WTC11 (cell line): Measurements from ENCODE around the gene CMC2. TPM values are rescaled to one million over a fixed set of nuclear protein-coding genes. Genes with fewer than 3 reads are reported as not detected.

ENCODE experiments used
- ATAC-seq: fragments of 200-7000 bp; cut with Tn5 transposase; 2 replicates; pipeline ENCODE4 v1.10.0; 2021; ENCODE audit warnings: mild to moderate bottlenecking, moderate library complexity
- CTCF ChIA-PET: fragments of 300-600 bp; sonication (Branson Sonifier 250); formaldehyde crosslinking; loops from one replicate; lab custom pipeline; 2021; ENCODE audit warnings: antibody characterized with exemption; lab: Charles Lee
- POLR2A ChIA-PET: fragments of 350-600 bp; sonication (Branson Sonifier 250); formaldehyde crosslinking; loops from one replicate; lab custom pipeline; 2021; ENCODE audit warnings: antibody characterized with exemption; lab: Charles Lee
- DNase-seq: peaks from one replicate; pipeline ENCODE4 v3.0.0; 2021; ENCODE audit warnings: low spot score
- H3K27ac Mint-ChIP-seq: 2 replicates; pipeline ENCODE4 v1.8.0; 2021; ENCODE audit warnings: mixed read lengths
- H3K27me3 Mint-ChIP-seq: 2 replicates; pipeline ENCODE4 v1.8.0; 2021; ENCODE audit warnings: low read depth, mild to moderate bottlenecking, moderate library complexity, mixed read lengths
- H3K36me3 Mint-ChIP-seq: 2 replicates; pipeline ENCODE4 v1.8.0; 2021; ENCODE audit warnings: mixed read lengths
- H3K4me1 Mint-ChIP-seq: 2 replicates; pipeline ENCODE4 v1.8.0; 2022; ENCODE audit warnings: mixed read lengths
- H3K4me3 Mint-ChIP-seq: 2 replicates; pipeline ENCODE4 v1.8.0; 2021; ENCODE audit warnings: mild to moderate bottlenecking, moderate library complexity, mixed read lengths
- H3K9me3 Mint-ChIP-seq: 2 replicates; pipeline ENCODE4 v1.8.0; 2021; ENCODE audit warnings: mixed read lengths
- ARID4B ChIP-seq: sonication (generic); formaldehyde crosslinking; IDR thresholded peaks from 2 replicates; pipeline ENCODE4 v1.8.0; 2023; ENCODE audit warnings: missing genetic modification reagents, mild to moderate bottlenecking, borderline replicate concordance
- ATF6 ChIP-seq: sonication (generic); formaldehyde crosslinking; IDR thresholded peaks from 2 replicates; pipeline ENCODE4 v1.8.1; 2023; ENCODE audit warnings: mild to moderate bottlenecking, missing genetic modification reagents
- CBFB ChIP-seq: sonication (generic); formaldehyde crosslinking; IDR thresholded peaks from 2 replicates; pipeline ENCODE4 v1.8.1; 2022; ENCODE audit warnings: mild to moderate bottlenecking, low read depth, missing genetic modification reagents
- ELF4 ChIP-seq: sonication (generic); formaldehyde crosslinking; IDR thresholded peaks from 2 replicates; pipeline ENCODE4 v1.8.1; 2022; ENCODE audit warnings: low read depth, mild to moderate bottlenecking, moderate library complexity, missing genetic modification reagents
- FOXP1 ChIP-seq: sonication (generic); formaldehyde crosslinking; IDR thresholded peaks from 2 replicates; pipeline ENCODE4 v1.8.0; 2022; ENCODE audit warnings: missing genetic modification reagents, mild to moderate bottlenecking, moderate library complexity, borderline replicate concordance
- GABPB1 ChIP-seq: sonication (generic); formaldehyde crosslinking; IDR thresholded peaks from 2 replicates; pipeline ENCODE4 v1.8.1; 2023; ENCODE audit warnings: mild to moderate bottlenecking, missing genetic modification reagents
- GTF2I ChIP-seq: fragments of 250-450 bp; sonication (Bioruptor Pico); conservative IDR thresholded peaks from 2 replicates; pipeline ENCODE4 v1.4.0; 2021; ENCODE audit warnings: mild to moderate bottlenecking
- HMGA2 ChIP-seq: fragments of 250-450 bp; sonication (Bioruptor Pico); IDR thresholded peaks from 2 replicates; pipeline ENCODE4 v1.4.0; 2021; ENCODE audit warnings: mild to moderate bottlenecking, moderate library complexity
- IRF2 ChIP-seq: sonication (generic); formaldehyde crosslinking; IDR thresholded peaks from 2 replicates; pipeline ENCODE4 v1.8.0; 2022; ENCODE audit warnings: low read depth, missing genetic modification reagents, borderline replicate concordance
- MYBL2 ChIP-seq: sonication (generic); formaldehyde crosslinking; IDR thresholded peaks from 2 replicates; pipeline ENCODE4 v1.8.1; 2023; ENCODE audit warnings: mild to moderate bottlenecking, moderate library complexity, missing genetic modification reagents
- NFE2L1 ChIP-seq: sonication (generic); formaldehyde crosslinking; IDR thresholded peaks from 2 replicates; pipeline ENCODE4 v1.8.1; 2023; ENCODE audit warnings: missing genetic modification reagents
- NR3C1 ChIP-seq: sonication (generic); formaldehyde crosslinking; conservative IDR thresholded peaks from 2 replicates; pipeline ENCODE4 v1.8.1; 2023; ENCODE audit warnings: low read depth, mild to moderate bottlenecking, missing genetic modification reagents
- PRRX2 ChIP-seq: fragments of 250-450 bp; sonication (Bioruptor Pico); IDR thresholded peaks from 2 replicates; pipeline ENCODE4 v1.8.0; 2021; ENCODE audit warnings: mild to moderate bottlenecking
- RELA ChIP-seq: sonication (generic); formaldehyde crosslinking; IDR thresholded peaks from 2 replicates; pipeline ENCODE4 v1.8.1; 2022; ENCODE audit warnings: missing genetic modification reagents, mild to moderate bottlenecking, borderline replicate concordance
- SMAD3 ChIP-seq: sonication (generic); formaldehyde crosslinking; IDR thresholded peaks from 2 replicates; pipeline ENCODE4 v1.8.0; 2022; ENCODE audit warnings: missing genetic modification reagents, mild to moderate bottlenecking, borderline replicate concordance
- STAT6 ChIP-seq: sonication (generic); formaldehyde crosslinking; conservative IDR thresholded peaks from 2 replicates; pipeline ENCODE4 v1.8.1; 2023; ENCODE audit warnings: mild to moderate bottlenecking, low read depth, missing genetic modification reagents, moderate library complexity
- ZMAT4 ChIP-seq: fragments of 250-450 bp; sonication (Bioruptor Pico); IDR thresholded peaks from 2 replicates; pipeline ENCODE4 v1.9.0; 2021; ENCODE audit warnings: mild to moderate bottlenecking
- total RNA-seq: library from RNA; stranded (reverse); gene quantifications from 3 replicates; pipeline ENCODE4 v1.2.3, GENCODE V29; 2021

Gene CMC2
- total RNA-seq, 1 experiment from 2014 or later = 78.9 TPM

- ATAC-seq (no peak), DNase-seq (no peak)
- H3K27me3 Mint-ChIP-seq = no peaks in the 10 kb centered on the region
- CTCF ChIA-PET = no interaction called here
- peaks cover 9% of the 10 kb centered on the region for H3K4me1 Mint-ChIP-seq
- POLR2A ChIA-PET = no interaction called here
- TF ChIP-seq RELA (no peak), STAT6 (CRISPR knock-in tag) (no peak), PRRX2 (CRISPR knock-in tag) (no peak), HMGA2 (CRISPR knock-in tag) (no peak), ARID4B (CRISPR knock-in tag) (no peak), GABPB1 (CRISPR knock-in tag) (no peak), GTF2I (CRISPR knock-in tag) (no peak), ELF4 (CRISPR knock-in tag) (no peak), IRF2 (CRISPR knock-in tag) (no peak), ZMAT4 (CRISPR knock-in tag) (no peak), MYBL2 (CRISPR knock-in tag) (no peak), SMAD3 (CRISPR knock-in tag) (no peak), CBFB (CRISPR knock-in tag) (no peak)
- no peak overlapping the region for H3K27ac Mint-ChIP-seq
- peaks cover 17% of the 10 kb centered on the region for H3K9me3 Mint-ChIP-seq
- H3K36me3 Mint-ChIP-seq = peaks cover 10% of the 10 kb centered on the region
- no peak overlapping the region for H3K4me3 Mint-ChIP-seq
Observed at GRCh38 chr16:80996688-80997138, 10.0 kb downstream of the CMC2 start.

GRCh38 chr16:80994451-80994850 is 12.2 kb downstream of the CMC2 start:
- H3K4me1 Mint-ChIP-seq = peaks cover 9% of the 10 kb centered on the region
- peaks cover 19% of the 10 kb centered on the region for H3K36me3 Mint-ChIP-seq
- H3K27ac Mint-ChIP-seq = no peak overlapping the region
- no peak for DNase-seq
- no peak for TF ChIP-seq ATF6 (CRISPR knock-in tag)
- no peak for TF ChIP-seq NFE2L1 (CRISPR knock-in tag)
- TF ChIP-seq FOXP1 (CRISPR knock-in tag) = no peak
- TF ChIP-seq NR3C1 (CRISPR knock-in tag) = no peak
- TF ChIP-seq, all 79 proteins: peak for 0
- ChIA-PET CTCF (interaction anchor here (0.5 kb wide), 1 partner anchor 68 kb away, joined by 7 read pairs; no protein-coding TSS in a partner anchor), POLR2A (no interaction called here)
- H3K9me3 Mint-ChIP-seq = peaks cover 9% of the 10 kb centered on the region
- H3K4me3 Mint-ChIP-seq = no peak overlapping the region
- H3K27me3 Mint-ChIP-seq = peaks cover 1% of the 10 kb centered on the region; the same call in 1 of the 2 replicates
- ATAC-seq = no peak
